Right lobe of liver (tissue), 6 donors: ENCODE measurements around the gene POU2F1. TPM values are rescaled to one million over a fixed set of nuclear protein-coding genes. Genes with fewer than 3 reads are reported as not detected.

ENCODE experiments used
- ATAC-seq, 4 donors: fragments of 200-7000 bp; cut with Tn5 transposase; one replicate each; pipeline ENCODE4 v1.9.1; 2020; ENCODE audit warnings: mild to moderate bottlenecking in 4 of 4, moderate library complexity in 4 of 4
- DNase-seq, 3 donors: peaks; one replicate each; pipeline ENCODE4 v3.0.0-alpha.2; 2020
- H3K27ac ChIP-seq, 3 donors: fragments of 200-600 bp; one replicate each; pipeline ENCODE4 v1.8.0; 2022
- H3K27me3 ChIP-seq, 2 donors: fragments of 200-600 bp; one replicate each; pipeline ENCODE4 v1.8.0; 2022
- H3K36me3 ChIP-seq, 4 donors: fragments of 200-600 bp; sonication (generic) in 1 of 4; one replicate each; pipeline versions ENCODE4 v1.5.1 to v1.8.0; 2017 to 2022; ENCODE audit warnings: control low read depth in 1 of 4
- H3K4me1 ChIP-seq, 4 donors: fragments of 200-600 bp; sonication (generic) in 1 of 4; one replicate each; pipeline versions ENCODE4 v1.5.1 to v1.8.0; 2017 to 2022; ENCODE audit warnings: control low read depth in 1 of 4
- H3K4me3 ChIP-seq, 3 donors: fragments of 200-600 bp; one replicate each; pipeline ENCODE4 v1.8.0; 2022
- H3K9me3 ChIP-seq, 4 donors: fragments of 200-600 bp; sonication (generic) in 1 of 4; one replicate each; pipeline versions ENCODE4 v1.5.1 to v1.8.0; 2017 to 2022; ENCODE audit warnings: control low read depth in 1 of 4
- POLR2A ChIP-seq: fragments of 450-650 bp; IDR thresholded peaks from one replicate; pipeline ENCODE4 v1.6.1; 2017; ENCODE audit warnings: antibody characterized with exemption, mild to moderate bottlenecking
- WGBS: methylation state at CpG from one replicate; pipeline ENCODE4 v1.1.6; 2018; ENCODE audit warnings: low coverage, low lambda C conversion rate; ENCODE audit not compliant: insufficient coverage; ENCODE audit errors: missing lambda C conversion rate; 5-methylcytosine and 5-hydroxymethylcytosine counted together
- intact Hi-C, 2 donors: fragments of 100-400 bp; cut with DNase I; formaldehyde crosslinking; loops; one replicate each; pipeline versions ENCODE4 v1.11.2 to v1.14.1; 2022
- total RNA-seq, 6 experiments: library from RNA; depleted of rRNA in 2 of 6; stranded (reverse); fragments of >200 nt in 2 of 6; fragmentation: NEBNext Ultra II Directional in 3 of 6; extraction: Animal tissue kit (Norgen Biotek cat#: 25700) in 3 of 6; gene quantifications; one replicate each; pipeline versions ENCODE4 v1.1.0 to v1.2.4, GENCODE V29; 2016 to 2023
- TF ChIP-seq, protein P1 (sequence below), 4 donors: fragments of 200-600 bp in 3 of 4; fragments of 450-650 bp in 1 of 4; IDR thresholded peaks; one replicate each; pipeline versions ENCODE4 v1.5.1 to v1.8.0; 2016 to 2022; ENCODE audit warnings: antibody characterized with exemption in 4 of 4, mild to moderate bottlenecking in 2 of 4
- donor health status: DM: no; HTN: yes; CAD: no.
- donor health status: DM: no; HTN: no; CAD: no.
- donor health status: DM: no; HTN: no; CAD: no.
- donor health status: DM: no; HTN: yes; CAD: no.
- donor health status: DM: no; HTN: yes; CAD: no.

Gene POU2F1
- total RNA-seq, 6 experiments from 2014 or later: 4.8 to 10.3 (median 6.2) TPM

DNA sequence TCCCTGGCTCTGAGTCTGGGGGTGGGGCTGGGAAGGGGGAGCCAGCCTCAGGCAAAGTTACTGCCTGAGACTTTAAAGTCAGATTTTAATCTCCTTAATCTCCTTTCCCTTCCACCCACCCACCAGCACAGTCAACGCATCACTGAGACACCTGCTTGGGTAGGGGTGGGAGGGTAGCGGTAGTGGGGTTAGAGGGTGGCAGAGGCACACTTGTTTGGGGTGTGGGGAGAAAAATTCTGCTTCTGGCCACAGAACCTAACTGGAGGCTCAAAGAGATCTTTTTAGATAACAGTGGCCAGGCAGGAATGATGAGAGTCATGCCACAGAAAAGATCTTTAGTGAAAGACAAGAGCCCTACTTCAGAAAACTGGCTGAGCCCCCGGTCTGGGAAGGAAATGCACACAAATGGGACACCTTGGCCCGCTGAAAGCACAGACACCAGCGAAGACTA lies 253.5 kb downstream of the POU2F1 start:
- WGBS: 47% methylated on average over 5 of the region's 5 CpGs
- H3K36me3 ChIP-seq: no peaks in the 10 kb centered on the region
- no peak overlapping the region for H3K27ac ChIP-seq
- no peaks in the 10 kb centered on the region for H3K27me3 ChIP-seq
- TF ChIP-seq, protein P1, sequence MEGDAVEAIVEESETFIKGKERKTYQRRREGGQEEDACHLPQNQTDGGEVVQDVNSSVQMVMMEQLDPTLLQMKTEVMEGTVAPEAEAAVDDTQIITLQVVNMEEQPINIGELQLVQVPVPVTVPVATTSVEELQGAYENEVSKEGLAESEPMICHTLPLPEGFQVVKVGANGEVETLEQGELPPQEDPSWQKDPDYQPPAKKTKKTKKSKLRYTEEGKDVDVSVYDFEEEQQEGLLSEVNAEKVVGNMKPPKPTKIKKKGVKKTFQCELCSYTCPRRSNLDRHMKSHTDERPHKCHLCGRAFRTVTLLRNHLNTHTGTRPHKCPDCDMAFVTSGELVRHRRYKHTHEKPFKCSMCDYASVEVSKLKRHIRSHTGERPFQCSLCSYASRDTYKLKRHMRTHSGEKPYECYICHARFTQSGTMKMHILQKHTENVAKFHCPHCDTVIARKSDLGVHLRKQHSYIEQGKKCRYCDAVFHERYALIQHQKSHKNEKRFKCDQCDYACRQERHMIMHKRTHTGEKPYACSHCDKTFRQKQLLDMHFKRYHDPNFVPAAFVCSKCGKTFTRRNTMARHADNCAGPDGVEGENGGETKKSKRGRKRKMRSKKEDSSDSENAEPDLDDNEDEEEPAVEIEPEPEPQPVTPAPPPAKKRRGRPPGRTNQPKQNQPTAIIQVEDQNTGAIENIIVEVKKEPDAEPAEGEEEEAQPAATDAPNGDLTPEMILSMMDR (IDR thresholded peaks at IDR 0.05): no peak
- H3K4me3 ChIP-seq: no peak overlapping the region
- no peak for DNase-seq
- ATAC-seq: no peak
- H3K4me1 ChIP-seq: no peaks in the 10 kb centered on the region
- H3K9me3 ChIP-seq: no peaks in the 10 kb centered on the region
- intact Hi-C loops: no loop called here

DNA sequence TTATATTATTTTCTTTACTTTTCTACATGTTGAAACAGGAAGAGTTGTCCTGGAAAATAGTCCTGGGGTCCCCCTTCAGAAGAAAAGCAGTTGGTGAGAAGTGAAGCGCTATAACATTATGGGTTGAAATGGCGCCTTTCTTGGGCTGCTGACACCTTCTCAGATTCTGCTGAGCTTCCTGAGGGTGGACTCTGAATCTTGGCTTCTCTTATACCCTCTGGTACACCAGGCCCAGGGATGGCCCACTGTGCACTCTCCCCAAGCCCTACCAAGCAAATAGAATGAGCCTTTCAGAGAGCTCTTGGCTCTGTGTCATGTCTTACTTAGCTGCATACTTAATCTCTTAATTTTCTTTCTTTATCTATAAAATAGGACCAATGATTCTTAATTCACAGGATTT lies 255.4 kb downstream of the POU2F1 start:
- ATAC-seq (no peak), DNase-seq (no peak)
- H3K27ac ChIP-seq: no peak overlapping the region
- H3K27me3 ChIP-seq: no peaks in the 10 kb centered on the region
- intact Hi-C loops: no loop called here
- H3K9me3 ChIP-seq: no peaks in the 10 kb centered on the region
- H3K4me1 ChIP-seq: no peaks in the 10 kb centered on the region
- no peaks in the 10 kb centered on the region for H3K36me3 ChIP-seq
- 94% methylated on average over 2 of the region's 2 CpGs for WGBS
- TF ChIP-seq, protein P1 (IDR thresholded peaks at IDR 0.05): no peak
- no peak for TF ChIP-seq POLR2A
- H3K4me3 ChIP-seq: no peak overlapping the region

Other genes with a start within 250 kb of the POU2F1 start
- gene ILDR2, start 245.3 kb upstream of the POU2F1 start, total RNA-seq: 1 to 10 TPM; 1.4 to 3.7 (median 2.2) TPM
- under 1 TPM in 1 of 6 experiments, not detected in 5; 0.15 TPM for gene MAEL, start 231.6 kb upstream of the POU2F1 start, total RNA-seq
- under 1 TPM in 1 of 6 experiments, not detected in 5; 0.12 TPM for gene GPA33, start 130.5 kb upstream of the POU2F1 start, total RNA-seq
- gene STYXL2, start 126.8 kb upstream of the POU2F1 start, total RNA-seq: under 1 TPM in 1 of 6 experiments, not detected in 5; 0.12 TPM